DOHH2 (cell line): ENCODE results near the gene SLC16A7.

Experiments used
- EZH2phosphoT487 ChIP-seq: fragments of 200-600 bp; sonication (generic); IDR thresholded peaks from 2 replicates; pipeline ENCODE4 v1.6.1; 2017; ENCODE audit warnings: borderline replicate concordance, mild to moderate bottlenecking, antibody characterized with exemption, low read length, moderate library complexity, mixed read lengths
- TF ChIP-seq, protein P1 (sequence below): fragments of 200-600 bp; sonication (generic); IDR thresholded peaks from one replicate; pipeline ENCODE4 v1.5.1; 2014; ENCODE audit warnings: antibody characterized with exemption, mild to moderate bottlenecking, low read depth, low read length; ENCODE audit not compliant: poor library complexity, severe bottlenecking

DNA sequence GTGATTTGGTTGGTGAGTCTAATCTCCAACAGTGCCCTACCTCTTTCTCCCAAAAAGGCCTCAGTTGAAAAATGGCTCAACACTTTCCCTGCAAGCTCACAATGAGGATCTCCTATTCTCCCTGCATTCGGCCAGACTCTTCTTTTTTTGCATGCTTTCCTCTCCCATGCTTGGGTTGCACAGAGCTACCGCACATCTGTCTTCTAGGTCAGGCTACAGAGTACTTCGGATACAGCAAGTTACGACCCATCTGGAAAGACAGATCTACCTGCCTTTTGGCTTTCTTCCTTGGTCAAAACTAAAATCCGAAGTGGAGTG, 305 bp upstream of the SLC16A7 start:
- TF ChIP-seq, protein P1, sequence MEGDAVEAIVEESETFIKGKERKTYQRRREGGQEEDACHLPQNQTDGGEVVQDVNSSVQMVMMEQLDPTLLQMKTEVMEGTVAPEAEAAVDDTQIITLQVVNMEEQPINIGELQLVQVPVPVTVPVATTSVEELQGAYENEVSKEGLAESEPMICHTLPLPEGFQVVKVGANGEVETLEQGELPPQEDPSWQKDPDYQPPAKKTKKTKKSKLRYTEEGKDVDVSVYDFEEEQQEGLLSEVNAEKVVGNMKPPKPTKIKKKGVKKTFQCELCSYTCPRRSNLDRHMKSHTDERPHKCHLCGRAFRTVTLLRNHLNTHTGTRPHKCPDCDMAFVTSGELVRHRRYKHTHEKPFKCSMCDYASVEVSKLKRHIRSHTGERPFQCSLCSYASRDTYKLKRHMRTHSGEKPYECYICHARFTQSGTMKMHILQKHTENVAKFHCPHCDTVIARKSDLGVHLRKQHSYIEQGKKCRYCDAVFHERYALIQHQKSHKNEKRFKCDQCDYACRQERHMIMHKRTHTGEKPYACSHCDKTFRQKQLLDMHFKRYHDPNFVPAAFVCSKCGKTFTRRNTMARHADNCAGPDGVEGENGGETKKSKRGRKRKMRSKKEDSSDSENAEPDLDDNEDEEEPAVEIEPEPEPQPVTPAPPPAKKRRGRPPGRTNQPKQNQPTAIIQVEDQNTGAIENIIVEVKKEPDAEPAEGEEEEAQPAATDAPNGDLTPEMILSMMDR = no peak
- no peak for TF ChIP-seq EZH2phosphoT487
